ENCODE data around the gene INSIG2.

Gene INSIG2

GRCh38 chr2:118062669-118063068 is 25.6 kb upstream of the INSIG2 start:
- no peak for TF ChIP-seq CTCF (IDR thresholded peaks at IDR 0.05; ENCODE audit: low read depth, low read length, missing control alignments)
- no peak for DNase-seq (ENCODE audit: low read depth)

DNA sequence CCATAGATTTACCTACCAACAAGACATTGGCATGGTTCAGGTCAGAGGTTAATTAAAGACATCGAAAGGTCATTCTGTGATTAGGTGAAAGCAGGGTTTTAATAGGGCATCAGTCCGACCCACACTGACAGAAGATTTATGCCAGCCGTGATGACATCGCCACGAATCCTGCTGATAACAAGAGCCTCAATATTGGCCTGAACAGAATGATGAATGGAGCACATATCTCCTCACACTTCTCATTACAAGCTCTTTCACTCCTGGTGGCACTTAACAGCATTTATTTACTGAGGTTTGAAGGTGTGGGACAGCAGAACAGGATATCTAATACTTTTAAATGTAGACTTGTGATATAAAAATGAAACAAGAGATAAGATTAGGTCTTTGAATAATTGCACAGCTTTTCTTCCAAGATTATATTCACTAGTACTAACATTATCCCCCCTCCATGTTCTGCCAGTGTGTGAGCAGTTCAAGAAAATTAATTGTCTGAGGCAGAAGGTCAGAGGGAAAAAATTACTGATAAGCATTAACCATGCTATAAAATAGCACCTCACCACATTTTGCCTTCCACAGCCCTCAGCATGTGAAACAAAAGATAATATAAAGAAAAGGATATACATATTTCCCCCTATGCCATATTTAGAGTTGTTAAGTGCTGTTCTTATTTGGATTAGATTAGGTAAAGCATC is 23.1 kb upstream of the INSIG2 start:
- in situ Hi-C loops (cut with HindIII; ENCODE audit: low sequenced_read_pairs) = no loop called here
- no peak for DNase-seq (ENCODE audit: low read depth)
- no peak overlapping the region for H3K4me3 ChIP-seq (ENCODE audit: low read depth, low read length)
- TF ChIP-seq CTCF (IDR thresholded peaks at IDR 0.05; ENCODE audit: low read depth, low read length, missing control alignments) = no peak

More at GRCh38 chr2:118062669-118063068, 25.6 kb upstream of the INSIG2 start:
- in situ Hi-C loops (cut with HindIII; ENCODE audit: low sequenced_read_pairs) = no loop called here
- H3K4me3 ChIP-seq (ENCODE audit: low read depth, low read length) = no peak overlapping the region

- in situ Hi-C loops (cut with HindIII; ENCODE audit: low sequenced_read_pairs) = no loop called here
- no peak overlapping the region for H3K4me3 ChIP-seq (ENCODE audit: low read depth, low read length)
- no peak for DNase-seq (ENCODE audit: low read depth)
- no peak for TF ChIP-seq CTCF (IDR thresholded peaks at IDR 0.05; ENCODE audit: low read depth, low read length, missing control alignments)
These were observed 22.3 kb upstream of the INSIG2 start for GRCh38 chr2:118065921-118066511.

- TF ChIP-seq CTCF (IDR thresholded peaks at IDR 0.05; ENCODE audit: low read depth, low read length, missing control alignments) = no peak
- no peak overlapping the region for H3K4me3 ChIP-seq (ENCODE audit: low read depth, low read length)
- in situ Hi-C loops (cut with HindIII; ENCODE audit: low sequenced_read_pairs) = no loop called here
- no peak for DNase-seq (ENCODE audit: low read depth)
These were observed 10.5 kb upstream of the INSIG2 start for GRCh38 chr2:118077636-118078247.

DNA sequence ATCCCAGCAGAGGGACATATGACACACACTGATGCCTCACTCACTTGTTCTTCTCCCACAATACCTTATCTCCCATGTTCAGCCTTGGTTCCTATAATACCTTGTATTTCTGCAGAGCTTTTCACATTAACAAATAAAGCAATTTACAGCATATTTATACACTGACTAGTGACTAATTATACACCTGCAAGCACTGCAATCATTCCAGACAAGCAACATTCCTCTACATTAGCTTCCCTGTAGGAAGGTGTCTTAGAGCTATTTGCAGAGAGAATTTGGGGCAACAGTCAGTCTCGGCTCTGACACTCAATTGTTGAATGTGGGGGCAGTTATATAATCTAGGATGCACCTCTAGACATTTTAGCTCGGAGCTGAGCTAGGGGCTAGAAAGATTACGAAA is 9.5 kb upstream of the INSIG2 start:
- DNase-seq (ENCODE audit: low read depth) = no peak
- in situ Hi-C loops (cut with HindIII; ENCODE audit: low sequenced_read_pairs) = no loop called here
- H3K4me3 ChIP-seq (ENCODE audit: low read depth, low read length) = no peak overlapping the region
- no peak for TF ChIP-seq CTCF (IDR thresholded peaks at IDR 0.05; ENCODE audit: low read depth, low read length, missing control alignments)

DNA sequence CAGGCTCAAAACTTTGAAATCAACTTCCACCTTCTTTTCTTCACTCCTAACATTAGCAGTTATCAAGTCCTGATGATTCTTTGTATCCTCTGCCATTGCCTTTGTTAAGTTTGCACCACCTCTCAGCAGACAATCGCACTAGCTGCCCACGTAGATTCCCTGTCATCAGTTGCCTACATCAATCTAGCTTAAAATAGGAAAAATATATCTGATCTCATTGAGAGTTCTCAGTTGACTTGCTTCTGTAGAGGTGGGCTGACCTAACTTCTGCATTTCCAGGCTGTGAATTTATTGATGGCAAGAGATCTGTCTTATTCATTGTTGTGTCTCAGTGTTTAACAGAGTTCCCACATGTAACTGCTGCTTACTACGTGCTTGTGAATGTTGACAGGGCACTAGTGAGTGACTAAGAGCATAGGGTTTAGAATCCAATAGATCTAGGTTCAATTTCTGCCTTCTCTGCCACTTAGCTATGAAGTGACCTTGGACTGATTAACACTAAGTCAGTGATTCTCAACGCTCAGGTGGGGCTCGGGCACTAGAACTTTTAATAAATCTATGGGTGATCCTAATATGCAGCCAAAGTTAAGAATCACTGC is 3.7 kb upstream of the INSIG2 start:
- H3K4me3 ChIP-seq (ENCODE audit: low read depth, low read length) = no peak overlapping the region
- no peak for TF ChIP-seq CTCF (IDR thresholded peaks at IDR 0.05; ENCODE audit: low read depth, low read length, missing control alignments)
- in situ Hi-C loops (cut with HindIII; ENCODE audit: low sequenced_read_pairs) = no loop called here
- DNase-seq (ENCODE audit: low read depth) = no peak

Measured in astrocyte of the cerebellum (primary cell).